ENCODE data around the gene IRF6.

DNA sequence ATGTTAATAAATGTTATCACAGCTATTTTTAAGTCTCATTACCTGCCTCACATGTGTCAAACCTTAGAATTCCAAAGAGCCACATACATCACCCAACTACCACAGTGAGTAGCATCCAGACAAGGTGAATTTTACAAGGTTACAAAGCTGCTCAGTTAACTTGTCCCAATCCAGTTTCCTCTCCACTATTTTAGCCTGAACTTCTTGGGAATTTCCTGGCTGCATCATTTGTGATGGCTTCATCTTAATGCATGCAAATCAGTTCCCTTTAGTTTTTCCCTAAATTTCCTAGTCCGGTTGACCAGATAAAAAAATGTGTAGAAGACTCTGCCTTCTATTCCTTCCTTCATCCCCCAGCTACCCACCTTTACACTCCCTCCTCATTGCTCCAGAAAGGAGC, 50.7 kb downstream of the IRF6 start:
- TF ChIP-seq, protein P1, sequence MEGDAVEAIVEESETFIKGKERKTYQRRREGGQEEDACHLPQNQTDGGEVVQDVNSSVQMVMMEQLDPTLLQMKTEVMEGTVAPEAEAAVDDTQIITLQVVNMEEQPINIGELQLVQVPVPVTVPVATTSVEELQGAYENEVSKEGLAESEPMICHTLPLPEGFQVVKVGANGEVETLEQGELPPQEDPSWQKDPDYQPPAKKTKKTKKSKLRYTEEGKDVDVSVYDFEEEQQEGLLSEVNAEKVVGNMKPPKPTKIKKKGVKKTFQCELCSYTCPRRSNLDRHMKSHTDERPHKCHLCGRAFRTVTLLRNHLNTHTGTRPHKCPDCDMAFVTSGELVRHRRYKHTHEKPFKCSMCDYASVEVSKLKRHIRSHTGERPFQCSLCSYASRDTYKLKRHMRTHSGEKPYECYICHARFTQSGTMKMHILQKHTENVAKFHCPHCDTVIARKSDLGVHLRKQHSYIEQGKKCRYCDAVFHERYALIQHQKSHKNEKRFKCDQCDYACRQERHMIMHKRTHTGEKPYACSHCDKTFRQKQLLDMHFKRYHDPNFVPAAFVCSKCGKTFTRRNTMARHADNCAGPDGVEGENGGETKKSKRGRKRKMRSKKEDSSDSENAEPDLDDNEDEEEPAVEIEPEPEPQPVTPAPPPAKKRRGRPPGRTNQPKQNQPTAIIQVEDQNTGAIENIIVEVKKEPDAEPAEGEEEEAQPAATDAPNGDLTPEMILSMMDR (IDR thresholded peaks at IDR 0.05; ENCODE audit: low read length) = no peak
- no peak for TF ChIP-seq EZH2 (IDR thresholded peaks at IDR 0.05; ENCODE audit: borderline replicate concordance, low read length)

Measured in OCI-LY1 (cell line).